Neural cell (in vitro differentiated cells): ENCODE results near the gene ZNF883. TPM values are rescaled to one million over a fixed set of nuclear protein-coding genes. Genes with fewer than 3 reads are reported as not detected.

Experiments used
- polyA plus RNA-seq: library from polyadenylated mRNA; depleted of rRNA; stranded (reverse); fragments of >200 nt; gene quantifications from 2 replicates; pipeline ENCODE4 v1.2.3, GENCODE V29; 2014

Gene ZNF883
- polyA plus RNA-seq, 1 donor from 2014 or later = 7.2 TPM

Other genes with a start within 250 kb of the ZNF883 start
- not detected in 2 replicates for gene SLC46A2, start 121.3 kb downstream of the ZNF883 start, polyA plus RNA-seq
- gene ZFP37, start 44.5 kb upstream of the ZNF883 start, polyA plus RNA-seq = 28.2 and 35.4 TPM in 2 replicates
- gene SLC31A2, start 138.8 kb upstream of the ZNF883 start, polyA plus RNA-seq = 4.1 and 8.4 TPM in 2 replicates
- gene FKBP15, start 209.1 kb upstream of the ZNF883 start, polyA plus RNA-seq = 11.2 and 12.1 TPM in 2 replicates
- 7.0 and 7.4 TPM in 2 replicates for gene SLC31A1, start 209.4 kb upstream of the ZNF883 start, polyA plus RNA-seq